HepG2 (cell line): Measurements from ENCODE around the gene PEMT. TPM values are rescaled to one million over a fixed set of nuclear protein-coding genes. Genes with fewer than 3 reads are reported as not detected.

Experiments used
- ARNTL ChIP-seq: sonication (generic); formaldehyde crosslinking; IDR thresholded peaks from 2 replicates; pipeline ENCODE4 v1.4.0; 2020; ENCODE audit warnings: mild to moderate bottlenecking, missing genetic modification reagents
- ATAD3A ChIP-seq: sonication (generic); formaldehyde crosslinking; IDR thresholded peaks from 2 replicates; pipeline ENCODE4 v1.4.0; 2020; ENCODE audit warnings: missing genetic modification reagents
- DNMT1 ChIP-seq: sonication (generic); formaldehyde crosslinking; IDR thresholded peaks from 2 replicates; pipeline ENCODE4 v1.5.1; 2020; ENCODE audit warnings: mild to moderate bottlenecking, missing genetic modification reagents
- DPF2 ChIP-seq: sonication (generic); formaldehyde crosslinking; IDR thresholded peaks from 2 replicates; pipeline ENCODE4 v1.4.0; 2020; ENCODE audit warnings: mild to moderate bottlenecking, low read depth, missing genetic modification reagents, borderline replicate concordance
- HES4 ChIP-seq: sonication (generic); formaldehyde crosslinking; IDR thresholded peaks from 2 replicates; pipeline ENCODE4 v1.9.0; 2021; ENCODE audit warnings: mild to moderate bottlenecking, missing genetic modification reagents, borderline replicate concordance
- ISL2 ChIP-seq: sonication (generic); formaldehyde crosslinking; IDR thresholded peaks from 2 replicates; pipeline ENCODE4 v1.5.0; 2020; ENCODE audit warnings: missing genetic modification reagents
- MIXL1 ChIP-seq: IDR thresholded peaks from 2 replicates; pipeline ENCODE4 v1.6.1; 2016
- MNT ChIP-seq: fragments of 450-650 bp; IDR thresholded peaks from 2 replicates; pipeline ENCODE4 v1.6.1; 2016
- PLRG1 ChIP-seq: fragments of 450-650 bp; conservative IDR thresholded peaks from 2 replicates; pipeline ENCODE4 v1.6.1; 2016
- POLR2AphosphoS2 ChIP-seq: IDR thresholded peaks from 2 replicates; pipeline ENCODE4 v1.6.1; 2011; ENCODE audit warnings: low read depth, low read length, improper control_type of control experiment
- POLR2G ChIP-seq: fragments of 200-400 bp; formaldehyde crosslinking; IDR thresholded peaks from 2 replicates; pipeline ENCODE4 v1.6.1; 2018; ENCODE audit warnings: mild to moderate bottlenecking, low read depth, low read length, moderate library complexity
- PRDM4 ChIP-seq: sonication (generic); formaldehyde crosslinking; IDR thresholded peaks from 2 replicates; pipeline ENCODE4 v1.9.0; 2021; ENCODE audit warnings: missing genetic modification reagents, borderline replicate concordance
- TEAD2 ChIP-seq: sonication (generic); formaldehyde crosslinking; IDR thresholded peaks from 2 replicates; pipeline ENCODE4 v1.9.0; 2021; ENCODE audit warnings: missing genetic modification reagents
- TFAP4 ChIP-seq: sonication (generic); IDR thresholded peaks from 2 replicates; pipeline ENCODE4 v1.6.1; 2016; ENCODE audit warnings: low read depth, borderline replicate concordance
- ZFP90 ChIP-seq: sonication (generic); formaldehyde crosslinking; IDR thresholded peaks from 2 replicates; pipeline ENCODE4 v1.8.0; 2022; ENCODE audit warnings: missing genetic modification reagents, mild to moderate bottlenecking, inconsistent platforms, borderline replicate concordance
- ZMYM4 ChIP-seq: sonication (generic); formaldehyde crosslinking; IDR thresholded peaks from 2 replicates; pipeline ENCODE4 v1.8.1; 2023; ENCODE audit warnings: mild to moderate bottlenecking, missing genetic modification reagents
- ZNF142 ChIP-seq: sonication (generic); formaldehyde crosslinking; IDR thresholded peaks from 2 replicates; pipeline ENCODE4 v1.4.0; 2020; ENCODE audit warnings: missing genetic modification reagents
- polyA plus RNA-seq, 8 experiments: library from polyadenylated mRNA; depleted of rRNA in 3 of 8; stranded (reverse) in 7 of 8; unstranded in 1 of 8; fragments of >200 nt; fragmentation: Illumina TruSeq in 4 of 8; extraction: Trizol in 4 of 8; gene quantifications; 2 replicates each; pipeline versions ENCODE4 v1.2.1 to v1.2.3, GENCODE V29; 2011 to 2016; ENCODE audit warnings: low read depth in 4 of 8, missing spikeins in 1 of 8, mixed read lengths in 1 of 8; ENCODE audit not compliant: insufficient read depth in 1 of 8
- total RNA-seq, 5 experiments: library from RNA; depleted of rRNA; stranded (reverse); fragments of >200 nt; fragmentation: Illumina TruSeq; extraction: Trizol; gene quantifications; 2 replicates each; pipeline ENCODE4 v1.2.3, GENCODE V29; 2016; ENCODE audit warnings: low read depth in 1 of 5

PEMT gene
- total and polyA plus RNA-seq, 2 of the 13 experiments (the other 11 are each of a cell fraction or from before 2014, with no cell fraction given), result 31.7 to 43.6 TPM

- TF ChIP-seq PRDM4 (CRISPR knock-in tag), result no peak
- no peak for TF ChIP-seq POLR2AphosphoS2
- no peak for TF ChIP-seq HES4 (CRISPR knock-in tag)
- no peak for TF ChIP-seq DPF2
- no peak for TF ChIP-seq ATAD3A
- TF ChIP-seq MIXL1 (CRISPR knock-in tag), result no peak
- no peak for TF ChIP-seq MNT
- TF ChIP-seq PLRG1, result no peak
- TF ChIP-seq TFAP4, result no peak
- TF ChIP-seq ZFP90 (CRISPR knock-in tag), result peak; percentile 25; the same call in 1 of the 2 replicates
- TF ChIP-seq ZNF142 (CRISPR knock-in tag), result peak; percentile 91
- TF ChIP-seq ARNTL, result 0 out of 2 replicates have a peak, but pooled peaks have one; percentile 62
- TF ChIP-seq TEAD2 (CRISPR knock-in tag), result no peak
- TF ChIP-seq ZMYM4 (CRISPR knock-in tag), result peak; percentile 85
- TF ChIP-seq ISL2 (CRISPR knock-in tag), result no peak
- TF ChIP-seq POLR2G, result peak; percentile 93
- 0 out of 2 replicates have a peak, but pooled peaks have one; percentile 59 for TF ChIP-seq DNMT1 (CRISPR knock-in tag)
Observed at GRCh38 chr17:17496189-17497064, 95.1 kb downstream of the PEMT start, which contains the start of gene RASD1 (continued).
